ENCODE results near the gene LMO1. TPM values are rescaled to one million over a fixed set of nuclear protein-coding genes. Genes with fewer than 3 reads are reported as not detected.

Gene LMO1
- total RNA-seq, 2 experiments from 2014 or later = not detected

DNA sequence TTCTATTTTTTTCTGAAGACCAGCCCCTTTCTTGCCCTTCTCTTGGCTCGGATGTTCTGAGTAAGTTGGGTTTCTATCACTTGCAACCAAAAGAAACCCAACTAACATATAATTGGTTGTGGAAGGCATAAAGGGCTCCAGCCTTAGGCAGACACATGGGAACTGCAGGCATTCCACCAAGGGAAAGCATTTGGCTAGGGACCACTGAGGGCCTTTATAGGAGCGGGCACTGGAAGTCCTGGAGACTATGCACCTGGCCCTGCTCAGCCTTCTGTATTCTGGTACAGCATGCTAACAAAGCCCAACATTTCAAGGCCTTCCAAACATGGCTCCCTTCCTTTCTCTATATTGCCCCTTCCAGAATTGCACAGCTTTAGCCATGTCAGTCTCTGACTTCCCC is 17.6 kb upstream of the LMO1 start:
- H3K36me3 Mint-ChIP-seq = no peaks in the 10 kb centered on the region
- no peak overlapping the region for H3K27ac Mint-ChIP-seq
- DNase-seq = no peak
- H3K27me3 Mint-ChIP-seq = peaks cover 18% of the 10 kb centered on the region
- H3K9me3 Mint-ChIP-seq = no peaks in the 10 kb centered on the region
- H3K4me3 Mint-ChIP-seq = no peak overlapping the region
- no peaks in the 10 kb centered on the region for H3K4me1 Mint-ChIP-seq

DNA sequence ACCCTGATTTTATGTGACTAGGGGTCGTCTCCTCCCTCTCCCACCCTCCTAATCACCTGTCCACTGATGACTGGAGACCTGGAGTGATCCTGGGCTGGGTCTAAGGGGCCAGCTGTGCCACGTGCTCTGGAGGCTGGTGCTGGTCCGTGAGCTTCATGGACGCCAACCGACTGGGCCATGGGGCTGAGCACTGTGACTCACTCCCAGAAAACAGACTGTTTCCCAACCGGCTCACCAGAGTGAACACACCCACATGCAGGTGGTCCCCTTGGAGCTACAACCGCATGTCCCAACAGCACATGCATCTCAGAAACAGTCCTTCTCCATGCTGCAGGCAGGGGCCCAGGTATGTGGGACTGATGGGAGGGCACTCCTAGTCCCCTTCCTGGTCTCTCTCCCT is 14.0 kb upstream of the LMO1 start:
- H3K4me3 Mint-ChIP-seq = no peak overlapping the region

GRCh38 chr11:8276528-8276927 is 12.8 kb upstream of the LMO1 start:
- DNase-seq = no peak
- Mint-ChIP-seq H3K36me3 (no peaks in the 10 kb centered on the region), H3K4me1 (no peaks in the 10 kb centered on the region), H3K9me3 (no peaks in the 10 kb centered on the region), H3K27me3 (peaks cover 19% of the 10 kb centered on the region), H3K4me3 (no peak overlapping the region), H3K27ac (no peak overlapping the region)

More for the DNA sequence above, 14.0 kb upstream of the LMO1 start:
- Mint-ChIP-seq H3K36me3 (no peaks in the 10 kb centered on the region), H3K27me3 (peaks cover 9% of the 10 kb centered on the region), H3K27ac (no peak overlapping the region), H3K9me3 (no peaks in the 10 kb centered on the region), H3K4me1 (no peaks in the 10 kb centered on the region)
- DNase-seq = no peak

- no peaks in the 10 kb centered on the region for H3K9me3 Mint-ChIP-seq
- H3K27ac Mint-ChIP-seq = no peak overlapping the region
- H3K4me1 Mint-ChIP-seq = peaks cover 2% of the 10 kb centered on the region
- peaks cover 49% of the 10 kb centered on the region for H3K27me3 Mint-ChIP-seq
- no peak for DNase-seq
- H3K36me3 Mint-ChIP-seq = no peaks in the 10 kb centered on the region
- no peak overlapping the region for H3K4me3 Mint-ChIP-seq
These were observed 9.6 kb upstream of the LMO1 start for GRCh38 chr11:8273287-8273686.

DNA sequence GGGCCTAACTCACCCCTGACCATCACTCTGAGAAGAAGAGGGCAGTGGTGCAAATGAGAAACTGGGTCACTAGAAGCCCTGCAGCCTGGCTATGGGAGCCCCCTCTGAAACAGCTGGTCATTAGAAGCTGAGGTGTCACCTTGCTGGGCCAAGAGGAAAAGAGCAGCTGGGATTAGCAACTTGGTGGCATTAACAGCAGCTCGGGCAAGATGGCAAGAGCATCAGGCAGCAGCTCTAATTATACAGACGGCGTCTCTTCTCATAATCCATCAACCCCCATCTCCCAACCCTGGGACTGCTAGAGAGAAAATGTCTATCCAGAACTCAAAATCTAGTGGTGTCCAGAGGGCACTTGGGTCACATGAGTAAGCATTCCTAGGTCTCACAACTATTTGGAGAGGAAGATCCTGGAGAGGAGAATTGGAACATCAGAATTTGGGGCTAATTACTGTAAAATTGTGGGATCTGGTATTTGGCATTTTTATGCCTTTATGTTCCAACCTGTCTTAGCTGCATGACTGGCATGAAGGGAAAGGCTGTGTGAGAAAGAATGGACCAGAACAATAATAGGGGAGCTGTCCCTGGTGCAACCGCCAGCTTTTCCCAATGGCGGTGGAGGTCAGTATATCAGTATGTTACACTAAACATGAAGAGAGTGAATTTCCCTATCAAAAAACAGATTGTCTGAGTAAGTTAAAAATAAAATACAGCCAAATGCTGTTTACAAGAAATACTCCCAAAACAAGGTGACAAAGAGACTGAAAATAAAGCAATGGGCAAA is 7.6 kb upstream of the LMO1 start:
- Mint-ChIP-seq H3K36me3 (no peaks in the 10 kb centered on the region), H3K4me1 (peaks cover 2% of the 10 kb centered on the region), H3K9me3 (no peaks in the 10 kb centered on the region), H3K27me3 (peaks cover 53% of the 10 kb centered on the region), H3K27ac (no peak overlapping the region), H3K4me3 (no peak overlapping the region)
- no peak for DNase-seq

DNA sequence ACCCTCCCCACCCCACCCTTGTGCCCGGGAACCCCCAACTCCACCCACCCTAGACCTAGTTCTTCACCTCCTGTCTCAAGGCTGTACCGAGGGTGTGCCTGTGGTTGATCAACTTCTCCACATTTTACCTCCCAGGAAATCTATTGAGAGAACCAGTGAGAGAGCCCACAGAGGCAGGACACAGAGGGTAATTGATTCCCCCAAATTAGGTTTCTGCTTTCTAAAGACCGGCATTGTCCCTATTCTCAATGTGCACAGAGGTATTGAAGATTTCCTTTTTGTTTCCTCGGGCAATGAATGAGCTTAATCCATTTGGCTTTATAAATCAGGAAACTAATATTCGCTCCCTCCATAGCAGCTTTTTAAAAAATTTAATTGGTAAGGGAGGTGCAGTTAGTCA is 6.0 kb upstream of the LMO1 start:
- DNase-seq = no peak
- H3K27me3 Mint-ChIP-seq = peaks cover 69% of the 10 kb centered on the region
- peaks cover 2% of the 10 kb centered on the region for H3K4me1 Mint-ChIP-seq
- no peak overlapping the region for H3K4me3 Mint-ChIP-seq
- no peaks in the 10 kb centered on the region for H3K9me3 Mint-ChIP-seq
- no peaks in the 10 kb centered on the region for H3K36me3 Mint-ChIP-seq
- H3K27ac Mint-ChIP-seq = no peak overlapping the region

DNA sequence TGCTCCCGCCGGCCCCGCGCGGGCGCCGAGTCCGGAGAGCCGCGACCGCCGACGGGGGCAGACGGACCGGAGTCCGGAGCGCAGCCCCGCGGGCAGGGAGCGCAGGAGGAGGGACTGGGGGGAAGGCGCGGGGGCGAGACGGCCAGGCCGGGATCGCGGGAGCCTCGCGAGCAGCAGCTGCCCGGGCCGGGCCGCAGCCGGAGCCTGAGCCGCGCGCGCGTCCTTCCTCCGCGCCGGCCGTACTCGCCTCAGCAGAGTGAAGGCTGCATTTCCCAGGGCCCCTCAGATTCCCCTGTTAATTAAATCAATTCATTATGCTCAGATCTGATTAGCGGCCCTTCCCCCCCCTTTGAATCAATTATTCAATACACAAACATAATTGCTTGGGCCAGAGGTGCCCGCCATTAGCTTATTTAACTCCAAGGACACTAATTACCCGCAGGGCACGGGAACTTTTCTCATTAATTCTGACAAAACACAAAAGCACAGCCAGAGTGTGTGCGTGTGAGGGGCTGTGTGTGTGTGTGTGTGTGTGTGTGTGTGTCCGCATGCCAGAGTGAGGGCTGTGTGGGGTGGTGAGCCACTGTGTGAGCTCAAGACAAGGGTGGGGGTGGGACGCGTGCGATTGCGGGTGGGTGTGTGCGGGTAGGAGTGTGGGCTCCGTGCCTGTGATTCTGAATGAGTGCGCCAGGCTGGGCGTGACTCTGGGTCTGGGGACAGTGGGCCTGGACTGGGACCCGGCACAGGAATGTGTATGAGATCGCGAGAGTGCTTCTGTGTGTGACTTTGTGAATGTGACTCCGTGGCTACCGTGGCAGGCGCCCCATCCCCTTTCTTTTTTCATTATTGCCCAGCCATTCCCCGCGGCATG is 5.1 kb upstream of the LMO1 start:
- Mint-ChIP-seq H3K27me3 (peaks cover 78% of the 10 kb centered on the region), H3K36me3 (no peaks in the 10 kb centered on the region), H3K4me1 (peaks cover 6% of the 10 kb centered on the region), H3K4me3 (peak overlapping the region; percentile 32), H3K9me3 (no peaks in the 10 kb centered on the region), H3K27ac (no peak overlapping the region)
- no peak for DNase-seq

- H3K27ac Mint-ChIP-seq = no peak overlapping the region
- H3K36me3 Mint-ChIP-seq = no peaks in the 10 kb centered on the region
- H3K27me3 Mint-ChIP-seq = peaks cover 82% of the 10 kb centered on the region
- H3K4me1 Mint-ChIP-seq = peaks cover 11% of the 10 kb centered on the region
- no peaks in the 10 kb centered on the region for H3K9me3 Mint-ChIP-seq
- no peak overlapping the region for H3K4me3 Mint-ChIP-seq
- peak; percentile 22 for DNase-seq
These were observed 4.3 kb upstream of the LMO1 start for GRCh38 chr11:8267831-8268529.

DNA sequence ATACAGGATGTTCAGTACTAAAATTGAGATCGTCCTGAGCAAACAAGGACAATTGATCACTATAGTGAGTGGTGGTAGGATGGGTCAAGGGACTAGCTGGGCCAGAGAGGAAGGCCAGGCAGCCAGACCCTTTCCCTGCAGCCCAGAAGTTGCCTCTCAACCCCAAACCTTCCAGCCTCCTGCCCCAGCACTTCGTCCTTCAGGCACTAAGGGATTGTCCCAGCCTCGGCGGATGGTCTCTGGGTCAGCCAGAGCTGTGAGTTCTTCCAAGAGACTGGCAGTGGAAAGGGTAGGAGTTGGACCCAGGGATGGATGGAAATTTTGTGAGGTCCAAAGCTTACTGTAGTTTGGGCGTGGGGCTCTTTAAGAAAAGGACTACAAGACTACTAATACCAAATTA is 3.6 kb upstream of the LMO1 start:
- Mint-ChIP-seq H3K27ac (no peak overlapping the region), H3K9me3 (no peaks in the 10 kb centered on the region), H3K36me3 (no peaks in the 10 kb centered on the region), H3K27me3 (peaks cover 85% of the 10 kb centered on the region), H3K4me3 (no peak overlapping the region), H3K4me1 (peaks cover 11% of the 10 kb centered on the region)
- DNase-seq = no peak

- no peak overlapping the region for H3K27ac Mint-ChIP-seq
- no peak overlapping the region for H3K4me3 Mint-ChIP-seq
- H3K4me1 Mint-ChIP-seq = peaks cover 11% of the 10 kb centered on the region
These were observed 2.9 kb upstream of the LMO1 start for GRCh38 chr11:8266246-8267241.

DNA sequence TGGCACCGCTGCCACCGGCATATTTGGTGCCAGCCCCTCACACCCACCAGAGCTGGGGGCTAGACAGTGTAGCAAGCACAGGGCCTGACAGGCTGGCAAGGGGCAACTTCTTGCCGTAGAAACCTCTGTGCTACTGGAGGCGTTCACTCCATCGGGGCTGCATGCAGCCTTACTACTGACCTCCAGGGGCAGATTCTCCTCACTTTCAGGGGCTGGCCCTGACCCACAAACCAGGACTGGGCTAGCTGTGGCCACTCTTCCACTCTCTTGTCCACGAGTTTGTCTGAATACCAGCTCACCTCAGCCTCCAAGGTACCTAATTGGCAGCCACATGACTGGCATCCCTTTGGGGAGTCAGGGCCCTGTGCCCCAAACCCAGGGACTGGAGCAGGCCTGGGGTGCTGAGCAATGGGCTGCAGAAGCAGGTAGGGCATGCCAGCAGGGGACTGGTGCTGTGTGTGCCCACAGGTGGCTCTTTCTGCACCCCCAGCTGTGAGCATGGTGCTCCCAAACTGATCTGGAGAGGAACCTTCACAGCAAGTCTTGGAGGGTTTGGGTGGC is 2.1 kb upstream of the LMO1 start:
- H3K4me1 Mint-ChIP-seq = peaks cover 11% of the 10 kb centered on the region
- no peak overlapping the region for H3K4me3 Mint-ChIP-seq
- H3K9me3 Mint-ChIP-seq = no peaks in the 10 kb centered on the region

More at GRCh38 chr11:8266246-8267241, 2.9 kb upstream of the LMO1 start:
- Mint-ChIP-seq H3K36me3 (no peaks in the 10 kb centered on the region), H3K27me3 (peaks cover 85% of the 10 kb centered on the region), H3K9me3 (no peaks in the 10 kb centered on the region)
- no peak for DNase-seq

DNA sequence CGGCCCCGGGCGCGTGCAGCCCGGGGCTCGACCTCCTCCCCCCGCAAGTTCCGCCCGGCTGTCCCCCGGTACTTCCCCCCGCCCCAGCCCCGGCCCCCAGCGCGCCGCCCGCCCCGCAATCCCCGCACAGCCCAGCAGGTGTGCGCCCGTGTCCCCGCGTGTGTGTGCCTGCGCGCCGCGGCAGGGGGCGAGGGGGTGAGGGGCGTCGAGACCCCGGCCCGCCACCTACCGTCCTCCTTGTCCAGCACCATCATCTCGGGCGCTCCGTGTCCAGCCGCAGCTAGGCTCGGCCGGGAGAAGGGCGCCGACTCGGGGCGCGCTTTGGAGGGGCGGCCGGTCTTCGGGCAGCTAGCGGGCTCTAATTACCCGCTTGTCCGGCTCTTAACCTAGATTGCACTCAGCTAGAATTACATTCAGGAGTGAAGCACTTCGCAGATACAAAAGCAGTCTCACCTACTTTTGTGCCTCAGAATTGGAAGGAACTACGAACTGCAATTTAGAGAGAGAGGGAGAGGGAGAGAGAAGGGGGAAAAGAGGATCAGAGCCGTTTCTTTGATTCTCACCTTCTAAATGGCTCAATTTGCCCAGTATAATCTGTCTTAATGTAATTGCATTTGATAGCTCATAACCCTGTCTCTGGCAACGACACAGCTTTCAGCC is 439 bp downstream of the LMO1 start:
- DNase-seq = no peak
- H3K4me3 Mint-ChIP-seq = peak overlapping the region; percentile 50
- H3K36me3 Mint-ChIP-seq = no peaks in the 10 kb centered on the region
- no peaks in the 10 kb centered on the region for H3K9me3 Mint-ChIP-seq
- peaks cover 83% of the 10 kb centered on the region for H3K27me3 Mint-ChIP-seq
- H3K4me1 Mint-ChIP-seq = peaks cover 9% of the 10 kb centered on the region
- H3K27ac Mint-ChIP-seq = no peak overlapping the region

More for the DNA sequence above, 2.1 kb upstream of the LMO1 start:
- no peak for DNase-seq
- H3K27ac Mint-ChIP-seq = no peak overlapping the region
- H3K36me3 Mint-ChIP-seq = no peaks in the 10 kb centered on the region
- H3K27me3 Mint-ChIP-seq = peaks cover 85% of the 10 kb centered on the region

GRCh38 chr11:8262552-8263108 is 1.0 kb downstream of the LMO1 start:
- H3K9me3 Mint-ChIP-seq = no peaks in the 10 kb centered on the region
- H3K4me3 Mint-ChIP-seq = peak overlapping the region; percentile 52
- peaks cover 84% of the 10 kb centered on the region for H3K27me3 Mint-ChIP-seq
- H3K4me1 Mint-ChIP-seq = peaks cover 9% of the 10 kb centered on the region
- H3K36me3 Mint-ChIP-seq = no peaks in the 10 kb centered on the region
- H3K27ac Mint-ChIP-seq = no peak overlapping the region
- peak; percentile 51 for DNase-seq

Measured in activated naive CD8-positive, alpha-beta T cell treated with anti-CD3 and anti-CD28 coated beads for 36 hours (primary cell).